Prostate gland (tissue), 2 donors: ENCODE measurements around the gene PSMA4.
"Not testable (repeated sequence)": the region's sequence is repeated elsewhere in the genome, so short reads cannot be mapped to it uniquely, and the experiment has no call there.

ENCODE experiments used
- CTCF ChIP-seq, 4 experiments: fragments of 200-600 bp in 2 of 4; fragments of 450-650 bp in 2 of 4; sonication (generic) in 2 of 4; IDR thresholded peaks; 1 replicate in 3 of 4; 2 replicates in 1 of 4; pipeline ENCODE4 v1.5.1; 2016 to 2019; ENCODE audit warnings: antibody characterized with exemption in 4 of 4, mild to moderate bottlenecking in 2 of 4, moderate library complexity in 2 of 4
- POLR2A ChIP-seq: fragments of 450-650 bp; IDR thresholded peaks from one replicate; pipeline ENCODE4 v1.6.1; 2016; ENCODE audit warnings: antibody characterized with exemption, mild to moderate bottlenecking
- POLR2AphosphoS5 ChIP-seq: sonication (generic); formaldehyde crosslinking; IDR thresholded peaks from one replicate; pipeline ENCODE4 v1.6.1; 2017; ENCODE audit warnings: antibody characterized with exemption

- TF ChIP-seq CTCF (IDR thresholded peaks at IDR 0.05); POLR2A; POLR2AphosphoS5: not testable (repeated sequence)
These were observed 20.2 kb upstream of the PSMA4 start for GRCh38 chr15:78520035-78520434.
